PC-3 (cell line): ENCODE data around the gene CD7.

Experiments
- CTCF ChIP-seq: fragments of 300-600 bp; sonication (generic); conservative IDR thresholded peaks from 2 replicates; pipeline ENCODE4 v1.5.1; 2017; ENCODE audit warnings: antibody characterized with exemption, low read depth, mild to moderate bottlenecking, low read length
- EZH2 ChIP-seq: fragments of 300-600 bp; sonication (generic); IDR thresholded peaks from one replicate; pipeline ENCODE4 v1.6.1; 2017; ENCODE audit warnings: antibody characterized with exemption, mild to moderate bottlenecking, low read length; ENCODE audit not compliant: unreplicated experiment

- no peak for TF ChIP-seq EZH2
- TF ChIP-seq CTCF, result no peak
Observed at GRCh38 chr17:82298538-82299421, 18.6 kb downstream of the CD7 start.
